ENCODE measurements around the gene CYTH1.
"Not testable (repeated sequence)": the region's sequence is repeated elsewhere in the genome, so short reads cannot be mapped to it uniquely, and the experiment has no call there.

The CYTH1 gene

DNA sequence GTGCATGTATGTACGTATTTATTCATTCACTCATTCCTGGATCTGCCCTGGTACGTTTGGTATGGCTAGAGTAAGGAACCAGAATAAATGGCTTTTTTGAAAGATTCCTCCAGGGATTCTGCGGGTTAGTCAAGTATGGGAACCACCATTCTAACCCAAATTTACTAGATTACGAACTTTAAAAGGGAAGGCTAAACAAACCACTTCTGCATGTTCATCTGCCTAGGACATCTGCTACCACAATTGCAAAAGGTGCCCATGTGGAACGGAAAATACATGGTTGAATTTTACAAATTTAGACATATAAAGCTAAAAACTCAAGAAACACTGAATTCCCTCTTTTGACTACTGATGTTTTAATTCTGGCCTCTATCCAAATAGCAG, 22.1 kb downstream of the CYTH1 start:
- DNase-seq (ENCODE audit: low read depth, low spot score), result no peak

DNA sequence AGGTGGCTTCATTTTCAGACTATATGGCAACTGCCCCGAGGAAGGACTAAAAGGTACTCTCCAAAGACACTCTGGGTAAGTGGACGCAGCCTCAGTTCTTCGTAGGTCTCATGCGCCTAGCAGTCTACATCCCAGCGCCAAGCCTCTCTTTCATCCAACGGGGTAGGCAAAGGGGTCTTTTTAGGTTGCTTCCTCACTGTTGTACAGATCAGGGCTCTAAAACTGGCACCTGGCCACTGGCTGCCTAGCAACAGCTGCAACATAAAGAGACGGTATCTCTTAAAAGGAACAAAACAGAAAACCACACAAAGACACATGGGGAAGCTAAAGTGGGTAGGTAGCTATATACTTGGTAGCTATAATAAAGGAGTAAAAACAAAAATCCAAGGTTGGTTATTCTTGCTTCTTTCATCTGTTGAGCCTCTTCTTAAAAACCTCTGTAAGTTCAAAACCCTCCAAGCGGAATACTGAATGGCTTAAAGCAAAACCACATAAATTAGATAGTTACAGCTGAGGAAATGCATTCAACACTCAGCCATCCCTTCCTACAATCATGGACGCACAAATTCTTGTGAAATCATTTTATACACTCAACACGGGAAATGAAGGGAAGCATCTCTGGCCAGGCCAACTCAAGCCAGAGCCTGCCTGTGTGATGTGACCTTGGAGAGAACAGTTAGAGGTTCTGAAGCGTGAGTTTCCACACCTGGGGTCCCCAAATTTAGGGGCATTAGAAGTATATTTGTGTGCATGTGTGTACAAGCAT, 22.7 kb downstream of the CYTH1 start:
- no peak for DNase-seq (ENCODE audit: low read depth, low spot score)

DNA sequence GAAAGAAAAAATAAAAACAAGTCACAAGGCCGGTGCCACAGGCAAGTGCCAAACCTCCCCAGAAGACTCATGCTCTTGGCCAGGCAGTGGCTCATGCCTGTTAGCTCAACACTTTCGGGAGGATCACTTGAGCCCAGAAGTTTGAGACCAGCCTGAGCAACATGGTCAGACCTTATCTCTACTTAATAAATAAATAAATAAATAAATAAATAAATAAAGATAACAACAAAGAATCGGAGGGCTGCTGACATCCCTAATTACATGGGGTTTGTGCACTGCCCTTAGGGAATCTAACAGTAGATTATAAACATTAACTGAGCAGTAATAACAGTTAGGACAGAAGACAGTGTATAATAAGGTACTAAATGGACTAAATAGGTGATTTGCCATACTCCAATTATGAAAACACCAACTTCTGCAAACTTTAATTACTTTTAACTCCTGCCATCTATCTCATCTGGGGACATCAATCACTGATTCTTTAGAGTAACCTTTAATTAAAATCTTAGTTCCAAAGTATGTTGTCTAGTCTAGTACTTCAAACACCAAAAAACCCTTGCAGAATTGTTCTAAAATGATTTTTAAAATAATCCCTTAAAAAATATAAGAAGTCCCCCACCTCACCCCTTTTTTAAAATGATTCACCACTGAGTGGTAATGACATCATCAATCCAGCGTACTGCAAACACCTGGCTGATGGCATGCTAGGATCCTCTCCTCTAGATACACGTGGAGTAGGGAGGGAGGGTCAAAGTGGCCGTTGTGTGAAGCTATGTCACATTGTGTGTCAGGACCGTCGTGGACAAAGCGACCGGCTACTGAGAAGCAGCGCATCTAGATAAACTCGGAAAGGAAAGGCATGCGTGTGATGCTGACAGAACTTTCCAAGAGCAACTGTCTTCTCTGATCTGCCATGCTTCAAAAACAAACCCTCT, 28.5 kb downstream of the CYTH1 start:
- no peak for DNase-seq (ENCODE audit: low read depth, low spot score)

DNA sequence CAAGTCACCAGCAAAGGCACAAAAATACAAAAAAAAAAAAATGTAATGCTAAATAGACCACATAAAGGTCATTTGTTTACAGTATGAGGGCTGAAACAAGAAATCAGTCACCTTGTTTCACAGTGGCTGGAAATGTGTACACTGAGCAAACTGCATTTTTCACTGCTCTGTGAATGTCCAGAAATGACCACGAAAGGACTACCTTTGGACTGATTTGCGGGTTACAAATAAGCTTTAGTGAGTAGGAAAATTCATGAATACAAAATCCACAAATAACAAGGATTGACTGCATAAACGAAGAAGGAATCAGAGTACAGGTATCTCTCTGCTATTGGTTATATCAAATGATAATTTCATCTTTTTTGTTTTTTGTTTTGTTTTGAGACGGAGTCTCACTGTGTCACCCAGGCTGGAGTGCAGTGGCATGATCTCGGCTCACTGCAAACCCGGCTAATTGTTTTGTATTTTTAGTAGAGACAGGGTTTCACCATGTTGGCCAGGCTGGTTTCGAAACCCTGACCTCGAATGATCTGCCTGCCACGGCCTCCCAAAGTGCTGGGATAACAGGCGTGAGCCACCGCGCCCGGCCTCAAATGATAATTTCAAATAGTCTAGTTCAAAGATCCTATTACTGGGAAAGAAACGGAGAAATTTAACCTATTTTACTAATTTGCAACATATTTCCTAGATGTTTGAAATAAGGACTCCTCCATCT, 30.5 kb downstream of the CYTH1 start:
- no peak for DNase-seq (ENCODE audit: low read depth, low spot score)

DNA sequence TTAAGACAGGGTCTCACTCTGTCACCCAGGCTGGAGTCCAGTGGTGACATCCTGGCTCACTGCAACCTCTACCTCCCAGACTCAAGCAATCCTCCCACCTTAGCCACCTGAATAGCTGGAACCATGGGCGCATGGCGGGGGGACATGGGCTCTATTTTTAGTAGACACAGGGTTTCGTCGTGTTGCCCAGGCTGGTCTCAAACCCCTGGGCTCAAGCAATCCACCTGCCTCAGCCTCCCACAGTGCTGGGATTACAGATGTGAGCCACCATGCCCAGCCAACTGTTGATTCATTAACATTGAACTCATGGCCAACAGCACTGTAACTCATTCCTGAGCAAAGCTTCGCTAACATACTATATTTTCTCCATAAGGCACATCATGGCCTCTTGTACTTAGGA, 31.1 kb downstream of the CYTH1 start:
- not testable (repeated sequence) for DNase-seq (ENCODE audit: low read depth, low spot score)

DNA sequence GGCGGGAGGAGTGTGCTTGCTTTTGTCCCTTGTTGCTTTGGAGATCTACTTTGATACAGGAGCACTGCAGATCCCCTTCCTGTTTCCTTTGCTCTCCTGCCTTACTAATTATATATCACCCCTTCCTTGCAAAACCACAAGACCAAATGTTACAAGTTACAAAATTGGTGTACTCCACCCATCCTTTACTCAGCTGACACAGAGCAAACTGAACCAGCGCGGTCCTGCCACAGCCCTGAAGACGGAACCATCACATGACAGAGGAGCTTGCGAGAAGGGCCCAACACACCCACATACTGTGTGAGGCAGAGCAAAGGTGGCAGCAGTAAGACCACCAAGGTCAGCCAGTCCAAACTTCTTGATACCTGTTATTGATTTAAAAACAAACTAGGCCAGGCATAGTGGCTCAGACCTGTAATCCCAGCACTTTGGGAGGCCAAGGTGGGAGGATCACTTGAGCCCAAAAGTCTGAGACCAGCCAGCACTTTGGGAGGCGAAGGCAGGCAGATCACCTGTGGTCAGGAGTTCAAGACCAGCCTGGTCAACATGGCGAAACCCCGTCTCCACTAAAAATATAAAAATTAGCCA, 33.2 kb downstream of the CYTH1 start:
- DNase-seq (ENCODE audit: low read depth, low spot score), result no peak

DNA sequence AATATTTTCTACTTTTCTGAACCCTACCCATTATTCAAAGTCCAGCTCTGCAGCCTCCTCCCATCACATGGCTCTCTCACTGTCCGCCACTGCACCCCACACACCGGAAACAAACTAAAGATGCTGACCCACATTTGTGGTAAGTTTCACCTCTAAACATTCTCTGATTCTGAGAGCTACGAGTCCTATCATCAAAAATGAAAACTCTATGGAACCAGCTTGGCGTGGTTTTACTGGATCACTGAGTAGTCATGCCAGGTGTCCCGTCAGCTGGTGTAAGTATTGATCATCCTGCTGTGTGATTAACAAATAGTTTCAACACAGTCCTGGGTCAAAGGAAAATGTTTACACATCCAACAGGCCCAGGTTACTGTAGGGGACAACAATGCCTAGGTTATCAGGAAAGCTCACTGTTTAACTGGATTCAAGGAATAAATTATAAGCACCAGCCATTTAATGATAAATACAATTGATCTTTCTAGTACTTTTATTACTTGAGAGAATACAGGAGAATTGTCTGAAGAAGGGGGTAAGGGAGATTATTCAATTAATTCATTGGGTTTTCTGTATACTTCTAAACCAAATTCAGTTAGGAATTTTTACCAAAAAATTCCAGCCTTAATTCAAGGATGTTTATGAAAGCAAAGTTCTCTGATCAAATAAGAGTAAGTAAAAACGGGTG, 33.9 kb downstream of the CYTH1 start:
- no peak for DNase-seq (ENCODE audit: low read depth, low spot score)

DNA sequence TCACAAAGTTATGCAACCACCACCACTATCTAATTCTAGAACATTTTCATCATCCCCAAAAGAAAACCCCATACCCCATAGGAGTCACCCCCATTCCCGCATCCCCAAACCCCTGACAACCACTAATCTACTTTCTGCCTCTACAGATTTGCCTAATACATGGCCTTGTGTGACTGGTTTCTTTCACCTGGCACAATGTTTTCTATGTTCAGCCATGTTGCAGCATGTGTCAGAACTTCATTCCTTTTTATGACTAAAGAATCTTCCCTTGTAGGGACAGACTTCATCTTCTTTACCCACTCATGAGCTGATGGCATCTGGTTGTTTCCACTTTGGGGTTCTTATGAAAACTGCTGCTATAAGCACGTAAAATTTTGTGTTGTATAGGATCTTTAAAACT, 34.6 kb downstream of the CYTH1 start:
- no peak for DNase-seq (ENCODE audit: low read depth, low spot score)

DNA sequence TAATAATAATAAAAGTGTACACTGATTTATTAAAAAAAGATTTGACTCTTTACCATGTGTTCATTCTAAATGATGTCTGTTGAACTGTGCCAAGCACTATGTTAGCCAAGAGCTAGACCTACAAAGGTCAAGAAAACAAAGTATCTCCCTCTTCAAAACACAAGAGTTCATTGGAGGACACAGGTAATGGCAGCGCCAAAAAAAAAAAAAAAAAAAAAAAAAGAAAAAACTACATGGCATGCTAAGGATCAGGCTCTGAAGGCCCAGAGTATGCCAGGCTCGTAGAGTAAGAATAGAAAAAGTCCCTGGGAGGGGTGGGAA, 35.2 kb downstream of the CYTH1 start:
- DNase-seq (ENCODE audit: low read depth, low spot score), result no peak

DNA sequence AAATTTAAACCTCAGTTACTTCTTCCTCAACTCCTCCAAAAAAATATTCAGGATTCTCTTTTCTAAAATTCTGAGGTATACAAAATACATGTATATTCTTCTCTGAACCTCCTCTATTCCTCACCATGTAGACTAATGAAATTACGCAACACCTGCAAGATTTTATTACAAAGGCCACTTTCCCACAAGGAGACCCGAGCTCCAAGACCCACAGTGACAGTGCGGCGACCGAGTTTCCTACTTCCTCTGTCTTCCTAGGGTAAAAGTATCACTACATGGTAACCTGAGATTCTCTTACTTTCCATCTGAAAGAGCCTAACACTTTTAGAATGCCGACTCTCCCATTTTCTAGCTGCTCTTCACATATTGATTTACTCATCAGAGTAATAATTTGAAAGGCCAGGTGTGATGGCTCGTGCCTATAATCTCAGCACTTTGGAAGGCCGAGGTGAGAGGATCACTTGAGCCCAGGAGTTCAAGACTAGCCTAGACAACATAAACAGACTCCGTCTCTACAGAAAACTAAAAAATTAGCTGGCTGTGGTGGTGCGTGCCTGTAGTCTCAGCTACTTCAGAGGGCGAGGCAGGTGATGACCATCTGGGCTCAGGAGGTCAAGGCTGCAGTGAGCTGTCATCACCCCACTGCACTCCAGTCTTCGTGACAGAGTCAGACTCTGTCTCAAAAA, 35.7 kb downstream of the CYTH1 start:
- DNase-seq (ENCODE audit: low read depth, low spot score), result no peak

DNA sequence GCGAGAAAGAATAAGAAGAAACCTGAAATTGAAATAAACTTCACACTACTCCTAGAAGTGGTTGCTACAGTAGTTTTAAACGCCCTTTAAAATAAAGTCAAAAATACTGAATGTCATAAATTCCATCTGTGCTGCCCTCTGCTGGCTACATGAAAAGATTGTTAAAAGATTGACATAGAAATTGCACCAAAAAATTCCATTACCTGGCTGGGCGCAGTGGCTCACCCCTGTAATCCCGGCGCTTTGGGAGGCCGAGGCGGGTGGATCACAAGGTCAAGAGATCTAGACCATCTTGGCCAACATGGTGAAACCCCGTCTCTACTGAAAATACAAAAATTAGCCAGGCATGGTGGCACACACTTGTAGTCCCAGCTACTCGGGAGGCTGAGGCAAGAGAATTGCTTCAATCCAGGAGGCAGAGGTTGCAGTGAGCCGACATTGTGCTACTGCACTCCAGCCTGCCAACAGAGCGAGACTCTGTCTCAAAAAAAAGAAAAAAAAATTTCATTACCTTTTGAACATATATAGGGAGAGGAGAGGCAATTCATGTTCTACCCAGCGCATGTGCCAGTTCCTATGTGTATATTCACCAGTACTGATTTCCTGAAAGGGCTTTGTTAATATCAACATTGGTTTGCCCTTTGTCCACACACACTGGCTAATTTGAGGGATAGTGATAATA, 36.5 kb downstream of the CYTH1 start:
- DNase-seq (ENCODE audit: low read depth, low spot score), result no peak

DNA sequence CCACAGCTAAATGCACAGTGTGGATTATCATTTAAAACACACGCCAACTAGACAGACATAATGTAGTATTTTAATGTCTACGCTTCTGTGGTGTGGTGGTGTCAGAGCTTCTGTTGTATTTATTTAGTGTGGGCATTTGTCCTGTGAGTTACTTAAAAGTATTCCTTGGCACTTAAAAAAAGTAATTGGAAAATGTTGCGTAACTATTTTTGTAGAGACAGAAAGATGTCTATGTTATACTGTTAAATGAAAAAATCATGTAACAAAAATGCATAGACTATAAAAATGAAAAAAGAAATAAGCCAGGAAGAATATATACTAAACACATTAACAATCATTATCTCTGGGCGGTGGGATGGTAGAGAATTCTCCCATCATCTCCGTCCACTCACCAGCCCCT, 39.2 kb downstream of the CYTH1 start:
- DNase-seq (ENCODE audit: low read depth, low spot score), result no peak

DNA sequence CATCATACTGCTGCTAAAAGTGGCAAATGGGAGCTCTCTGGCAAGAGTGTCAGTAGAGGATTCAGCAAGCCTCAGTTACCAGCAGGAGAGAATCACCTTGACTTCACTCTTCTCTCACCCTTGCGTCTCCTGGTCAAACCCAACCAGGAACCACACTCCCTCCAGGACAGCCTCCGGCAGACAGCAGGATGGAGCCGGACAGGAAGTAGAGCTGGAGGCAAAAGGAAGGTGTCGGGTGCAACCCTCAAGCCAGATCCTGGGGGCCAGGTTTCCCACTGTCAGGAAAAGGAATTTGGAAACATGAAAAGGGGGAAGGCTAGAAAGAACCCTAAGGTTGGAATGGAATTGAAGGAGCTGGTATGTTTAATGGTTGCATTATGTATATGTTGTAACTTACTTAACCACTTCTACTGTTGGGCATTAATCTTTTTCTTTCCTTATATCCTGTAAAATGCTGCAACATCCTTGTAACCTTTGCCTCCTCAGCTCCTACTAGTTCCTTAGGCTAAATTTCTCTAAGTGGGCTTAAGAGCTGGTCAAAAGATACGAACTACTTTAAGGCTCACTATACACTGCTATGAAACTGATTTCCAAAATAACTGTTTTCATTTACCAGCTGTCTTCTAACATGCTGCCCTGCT, 40.3 kb downstream of the CYTH1 start:
- DNase-seq (ENCODE audit: low read depth, low spot score), result no peak

DNA sequence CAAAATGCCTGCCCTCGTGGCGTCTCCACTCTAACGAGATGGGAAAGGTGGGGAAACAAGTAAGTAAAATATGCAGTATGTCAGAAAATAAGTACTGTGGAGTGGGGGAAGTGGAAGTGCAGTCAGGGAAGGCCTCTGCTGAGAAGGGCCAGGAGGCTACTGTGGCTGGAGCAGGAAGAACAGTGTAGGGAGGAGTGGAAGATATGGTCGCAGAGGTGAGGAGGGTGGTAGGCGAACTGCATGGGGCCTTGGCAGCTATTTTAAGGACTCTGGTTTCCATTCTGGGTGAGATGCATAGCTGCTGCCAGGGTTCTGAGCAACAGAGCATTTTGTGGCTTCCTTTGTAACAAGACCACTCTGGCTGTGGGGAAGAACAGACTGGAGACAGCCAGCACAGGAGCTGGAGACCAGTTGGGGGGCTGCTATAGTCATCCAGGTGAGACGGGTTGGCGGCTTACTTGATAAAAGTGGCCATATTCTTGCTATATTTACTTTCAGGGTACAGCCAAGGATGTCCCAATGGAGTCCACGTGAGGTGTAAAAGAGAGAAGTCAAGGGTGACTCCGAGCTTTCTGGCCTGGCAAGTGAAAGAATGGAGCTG, 42.6 kb downstream of the CYTH1 start:
- DNase-seq (ENCODE audit: low read depth, low spot score), result no peak

DNA sequence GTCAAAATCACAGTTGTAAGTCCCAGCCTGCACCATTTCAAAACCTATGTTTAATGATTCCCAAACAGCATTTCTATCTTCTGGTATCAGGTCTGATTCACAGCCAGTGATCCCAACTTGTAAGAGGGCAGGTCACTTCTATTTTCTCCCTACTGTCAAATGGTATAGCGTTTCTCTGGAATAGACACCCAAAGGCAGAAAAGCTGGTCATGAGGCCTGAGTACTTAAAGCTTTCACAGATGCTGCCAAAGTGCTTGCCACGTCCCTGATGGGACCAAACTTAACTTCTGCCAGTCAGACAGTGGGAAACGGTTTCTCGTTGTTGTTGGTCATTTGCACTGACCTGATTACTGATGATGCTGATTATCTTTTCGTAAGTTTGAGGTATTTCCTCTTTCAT, 43.4 kb downstream of the CYTH1 start:
- no peak for DNase-seq (ENCODE audit: low read depth, low spot score)

DNA sequence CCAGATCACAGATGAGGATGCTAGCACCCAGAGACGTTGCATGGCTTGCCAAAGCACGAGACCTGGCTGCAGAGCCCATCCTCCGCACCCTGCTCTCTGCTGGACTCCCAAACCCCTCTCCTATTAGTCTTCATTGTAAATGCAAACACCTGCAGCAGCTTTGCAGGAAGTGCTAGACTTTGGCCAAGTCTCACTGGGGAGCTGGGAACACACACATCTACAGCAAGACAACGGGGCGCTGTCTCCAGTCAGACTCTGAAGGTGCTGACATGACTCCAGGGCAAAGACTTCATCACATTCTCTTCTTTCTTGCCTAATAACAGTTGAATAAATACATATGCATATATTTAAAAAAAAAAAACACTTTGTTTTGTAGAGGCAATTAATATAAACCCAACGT, 43.8 kb downstream of the CYTH1 start:
- DNase-seq (ENCODE audit: low read depth, low spot score), result no peak

DNA sequence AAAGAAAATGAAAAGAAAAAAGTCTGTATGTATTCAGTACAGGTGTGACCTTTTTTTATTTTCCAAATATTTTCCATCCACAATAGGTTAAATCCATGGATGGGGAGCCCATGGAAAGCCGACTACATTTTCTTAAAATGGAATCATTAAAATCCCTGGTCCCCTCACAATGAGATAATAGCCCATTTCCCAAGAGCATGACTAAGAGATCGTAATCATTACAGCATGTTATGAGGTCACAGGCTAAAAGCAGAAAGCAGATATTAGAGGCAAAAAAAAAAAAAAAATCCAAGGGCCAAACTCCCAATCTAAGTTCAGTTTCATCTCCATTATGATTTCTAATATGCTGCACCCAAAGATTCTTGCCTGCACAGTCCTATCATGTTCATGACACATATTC, 44.7 kb downstream of the CYTH1 start:
- DNase-seq (ENCODE audit: low read depth, low spot score), result no peak

DNA sequence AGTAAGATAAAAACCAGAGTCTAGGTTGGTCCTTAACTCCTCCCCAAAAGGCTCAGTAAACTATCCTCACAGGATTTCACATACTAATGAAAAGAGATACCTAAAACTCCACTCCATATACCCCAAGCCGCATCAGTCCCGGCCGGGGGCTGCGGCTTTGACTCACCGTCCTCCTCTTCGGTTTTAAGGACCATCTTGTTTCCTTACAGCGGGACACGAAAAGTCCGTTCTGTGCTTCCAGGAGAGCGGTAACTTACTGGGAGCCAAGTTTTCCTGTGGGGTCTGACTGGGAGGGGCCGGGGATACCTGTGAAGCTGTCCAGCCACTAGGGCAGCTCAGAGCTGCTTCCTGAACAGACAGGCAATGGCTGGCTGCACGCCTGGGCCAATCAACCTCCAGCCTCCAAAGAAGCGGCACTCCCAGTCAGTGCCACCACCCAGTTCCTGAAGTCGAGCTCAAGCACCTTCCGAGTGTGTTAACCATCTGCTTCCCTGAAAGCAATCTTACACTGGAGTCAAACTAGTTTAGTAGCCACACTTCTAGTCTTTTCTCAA, 45.5 kb downstream of the CYTH1 start:
- DNase-seq (ENCODE audit: low read depth, low spot score), result no peak

Data from iPS DF 19.7 (cell line).